Measurements from ENCODE around the gene MRPS11.

GRCh38 chr15:88477904-88478303, 10.4 kb downstream of the MRPS11 start:
- TF ChIP-seq CTCF (IDR thresholded peaks at IDR 0.05; ENCODE audit: low read depth, low read length) (no peak), POLR2A (IDR thresholded peaks at IDR 0.05; ENCODE audit: extremely low read depth, insufficient read length) (no peak), MAX (IDR thresholded peaks at IDR 0.05; ENCODE audit: low read depth, low read length) (no peak), MYC (IDR thresholded peaks at IDR 0.05; ENCODE audit: low read depth, low read length) (no peak)

Measured in NB4 (cell line).